WTC11 (cell line): ENCODE data around the gene C10orf88.

Experiments
- CTCF ChIP-seq: fragments of 200-600 bp; IDR thresholded peaks from 2 replicates; pipeline ENCODE4 v1.8.0; 2022; ENCODE audit warnings: antibody characterized with exemption
- NFYB ChIP-seq: sonication (generic); formaldehyde crosslinking; conservative IDR thresholded peaks from 2 replicates; pipeline ENCODE4 v1.8.0; 2022; ENCODE audit warnings: low read depth, missing genetic modification reagents
- USF2 ChIP-seq: sonication (generic); formaldehyde crosslinking; IDR thresholded peaks from 2 replicates; pipeline ENCODE4 v1.8.1; 2023; ENCODE audit warnings: mild to moderate bottlenecking, missing genetic modification reagents, moderate library complexity
- ZBTB21 ChIP-seq: sonication (generic); formaldehyde crosslinking; IDR thresholded peaks from 2 replicates; pipeline ENCODE4 v1.8.1; 2023; ENCODE audit warnings: mild to moderate bottlenecking, missing genetic modification reagents, borderline replicate concordance
- ZNF121 ChIP-seq: sonication (generic); formaldehyde crosslinking; IDR thresholded peaks from 2 replicates; pipeline ENCODE4 v1.8.0; 2023; ENCODE audit warnings: missing genetic modification reagents
- ZNF232 ChIP-seq: sonication (generic); formaldehyde crosslinking; IDR thresholded peaks from 2 replicates; pipeline ENCODE4 v1.8.0; 2022; ENCODE audit warnings: mild to moderate bottlenecking, missing genetic modification reagents
- ZSCAN18 ChIP-seq: fragments of 250-450 bp; sonication (Bioruptor Pico); IDR thresholded peaks from 2 replicates; pipeline ENCODE4 v2.1.2; 2022; ENCODE audit warnings: mild to moderate bottlenecking, moderate library complexity

GRCh38 chr10:122980209-122981065 lies 26.4 kb upstream of the C10orf88 start, which contains the start of gene PSTK:
- TF ChIP-seq ZBTB21 (CRISPR knock-in tag), result no peak
- no peak for TF ChIP-seq ZNF121 (CRISPR knock-in tag)
- no peak for TF ChIP-seq ZNF232 (CRISPR knock-in tag)
- no peak for TF ChIP-seq USF2 (CRISPR knock-in tag)
- TF ChIP-seq NFYB (CRISPR knock-in tag), result no peak
- peak; percentile 77 for TF ChIP-seq CTCF
- TF ChIP-seq ZSCAN18 (CRISPR knock-in tag), result no peak
